Stimulated activated CD8-positive, alpha-beta memory T cell treated with anti-CD3 and anti-CD28 coated beads, Interleukin-15, amount 100 ng/mL, for 1 hour (primary cell): ENCODE data around the gene HOXC9.

Experiments used
- DNase-seq: peaks from one replicate; pipeline ENCODE4 v3.0.0-alpha.2; 2020; ENCODE audit warnings: low read depth

HOXC9 gene

DNA sequence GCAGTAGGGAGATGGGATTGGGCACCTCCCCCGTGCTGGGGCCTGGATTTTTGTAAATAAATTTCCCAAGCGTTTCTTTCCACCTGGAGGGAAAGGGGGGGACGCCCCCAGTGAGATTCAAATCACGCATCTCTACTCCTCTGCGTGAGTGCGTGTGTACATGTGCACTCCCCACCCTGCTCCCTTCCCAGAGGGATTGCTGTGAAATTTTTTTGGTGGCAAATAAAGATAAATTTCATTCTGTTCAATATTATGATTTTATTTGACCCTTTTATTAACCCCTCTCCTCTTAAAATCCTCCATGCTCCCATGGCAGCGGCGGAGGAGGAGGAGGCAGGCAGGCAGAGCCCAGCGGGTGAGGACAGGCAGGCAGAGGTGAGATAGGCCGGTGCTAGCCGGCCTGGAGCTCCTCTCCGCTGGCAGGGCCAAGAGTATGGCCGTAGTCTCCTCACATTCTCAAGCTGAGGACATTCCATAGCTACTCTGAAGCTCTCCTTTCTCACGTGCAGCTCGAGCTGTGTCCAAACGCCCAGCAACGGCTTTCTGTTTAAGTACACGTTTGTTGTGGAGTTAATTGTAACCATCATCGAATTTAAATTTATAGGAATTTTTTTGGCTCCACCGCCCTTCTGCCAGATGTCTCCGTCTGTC is 23.7 kb upstream of the HOXC9 start:
- no peak for DNase-seq

DNA sequence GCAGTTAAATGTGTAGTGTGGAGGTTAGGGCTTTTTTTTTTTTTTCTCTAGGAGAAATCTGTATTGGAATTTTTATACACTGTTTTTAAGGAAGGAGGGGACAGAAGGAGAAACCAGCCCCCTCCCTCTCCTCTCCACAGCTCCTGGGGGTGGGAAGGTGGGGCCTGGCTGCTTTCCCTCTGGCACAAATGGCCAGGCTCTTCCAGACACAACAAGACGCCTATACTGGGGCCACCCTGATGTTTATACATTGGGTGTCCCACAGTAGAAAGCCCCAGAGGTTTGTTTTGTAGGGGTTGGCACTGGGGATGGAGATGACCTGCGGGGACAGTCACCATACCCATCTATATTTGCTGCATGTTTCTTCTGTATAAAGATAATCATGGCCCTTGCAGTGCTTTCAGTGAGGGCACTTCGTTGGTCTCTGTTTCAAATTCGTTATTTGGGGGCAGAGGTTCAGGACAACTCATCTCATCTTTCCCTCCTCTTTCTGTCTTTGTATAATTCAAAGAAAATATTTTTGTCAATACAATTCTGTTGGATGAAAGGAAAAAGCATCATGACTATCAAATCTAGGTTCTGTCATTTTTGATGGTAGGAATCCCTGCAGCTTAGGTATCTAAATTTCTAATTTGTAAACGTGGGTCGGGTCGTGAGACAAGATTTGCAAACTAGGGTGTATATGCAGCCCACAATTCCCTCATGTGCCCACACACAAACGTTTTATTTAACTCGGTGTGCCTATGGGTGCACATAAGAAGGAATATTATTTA is 23.0 kb upstream of the HOXC9 start:
- DNase-seq: no peak

- DNase-seq: no peak
Observed at GRCh38 chr12:53977596-53978445, 22.1 kb upstream of the HOXC9 start.

- no peak for DNase-seq
Observed at GRCh38 chr12:53978477-53979356, 21.2 kb upstream of the HOXC9 start.

DNA sequence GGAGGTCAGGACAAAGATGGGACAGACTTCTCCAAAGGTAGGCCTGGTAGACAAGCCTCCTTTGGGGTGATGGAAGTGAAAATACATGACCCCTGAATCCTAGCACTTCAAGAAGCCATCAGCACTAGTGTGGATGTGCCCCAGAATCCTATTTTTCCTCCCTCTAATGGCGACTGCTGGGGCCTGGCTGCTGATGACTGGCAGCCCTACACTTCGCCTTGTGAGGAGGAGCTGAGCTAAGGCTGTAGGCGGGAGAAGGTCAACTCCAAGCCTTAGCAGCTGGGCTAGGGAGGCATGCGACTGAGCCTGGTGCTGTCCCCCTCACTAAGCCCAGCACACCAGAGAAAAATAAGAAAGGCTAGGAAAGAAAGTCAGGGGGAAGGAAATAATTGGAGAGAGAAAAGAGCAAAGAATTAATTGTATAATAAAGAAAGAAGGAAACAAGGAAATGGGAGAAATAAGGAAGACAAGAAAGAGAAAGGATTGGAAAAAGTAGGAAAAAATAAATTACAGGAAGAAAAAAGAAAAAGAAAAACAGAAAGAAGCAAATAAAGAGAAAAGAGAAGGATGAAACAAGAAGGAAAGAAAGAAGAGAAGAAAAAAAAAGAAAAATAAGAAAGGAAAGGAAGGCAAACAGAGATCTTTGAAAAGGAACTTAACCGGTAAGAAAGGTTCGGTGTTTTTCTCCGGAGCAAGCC is 19.7 kb upstream of the HOXC9 start:
- DNase-seq: no peak

DNA sequence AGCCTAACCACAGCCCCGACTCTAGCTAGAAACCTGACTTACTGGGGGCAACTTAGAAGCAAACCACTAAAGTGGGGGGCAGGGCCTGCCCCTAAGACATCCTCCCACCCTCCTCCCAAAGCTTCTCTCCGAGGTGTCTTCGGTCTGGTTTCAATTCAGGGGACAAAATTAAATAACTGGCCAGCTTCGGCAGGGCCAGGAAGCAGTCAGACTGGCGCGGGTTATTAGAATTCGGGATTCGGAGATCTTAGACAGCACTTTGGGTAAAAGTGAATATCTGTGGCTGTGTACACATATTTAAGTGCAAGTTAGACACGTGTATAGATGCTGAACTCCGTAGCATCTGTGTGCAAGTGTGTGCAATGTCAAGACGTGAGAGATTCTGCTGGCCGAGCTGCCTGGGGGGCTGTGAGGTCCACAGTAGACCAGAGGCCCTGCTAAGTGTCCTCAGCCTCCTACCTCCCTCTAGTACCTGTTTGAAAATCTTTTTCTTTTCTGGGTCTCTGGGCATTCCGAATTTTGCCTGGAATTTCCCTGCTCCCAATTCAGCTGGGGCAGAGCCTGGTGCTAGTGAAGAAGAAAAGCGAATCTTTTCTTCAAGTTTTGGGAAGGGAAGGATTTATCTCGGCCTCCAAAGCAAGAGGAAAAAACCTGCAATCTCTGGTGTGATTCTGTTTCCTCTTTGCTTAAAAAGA is 19.0 kb upstream of the HOXC9 start:
- no peak for DNase-seq

GRCh38 chr12:53981634-53982565 is 18.1 kb upstream of the HOXC9 start:
- DNase-seq: no peak

GRCh38 chr12:53982648-53983567 is 17.1 kb upstream of the HOXC9 start:
- no peak for DNase-seq

- no peak for DNase-seq
Observed at GRCh38 chr12:53983568-53983949, 16.4 kb upstream of the HOXC9 start.

DNA sequence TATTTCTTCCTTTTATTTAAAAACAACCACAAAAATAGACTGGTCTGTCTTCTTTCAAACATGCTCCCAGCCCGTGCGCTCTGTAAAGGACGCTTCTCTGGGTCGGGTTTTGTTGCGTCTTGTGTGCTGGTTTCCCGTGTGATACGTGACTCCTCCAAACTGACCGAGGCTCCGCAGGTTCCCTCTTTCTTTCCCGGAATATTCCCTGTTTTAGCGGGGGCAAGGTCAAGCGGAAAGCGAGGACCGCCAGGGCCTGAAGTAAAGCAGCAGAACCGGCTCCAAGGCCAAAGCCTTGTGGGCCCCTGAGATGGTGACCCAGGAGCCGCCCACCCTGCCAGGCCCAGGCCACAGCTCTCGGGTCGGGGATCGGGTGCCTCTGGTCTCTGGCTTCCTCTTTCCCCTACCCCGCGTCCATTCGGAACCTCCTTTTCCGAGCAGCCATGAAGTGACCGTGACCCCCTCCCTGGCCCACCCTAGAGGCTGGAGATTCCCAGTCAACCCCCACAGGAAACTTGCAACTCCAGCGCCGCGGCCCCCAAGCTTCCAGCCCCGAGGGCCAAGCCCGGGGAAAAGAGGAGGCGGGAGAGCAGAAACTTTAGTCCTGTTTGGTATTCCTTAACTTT is 15.9 kb upstream of the HOXC9 start:
- no peak for DNase-seq

- peak; percentile 54 for DNase-seq
Observed at GRCh38 chr12:53984901-53985691, 14.9 kb upstream of the HOXC9 start, which contains the start of gene HOXC10. HOXC10 (plus strand) TSS chr12:53985146; CDS start chr12:53985260, 114 bp downstream.

DNA sequence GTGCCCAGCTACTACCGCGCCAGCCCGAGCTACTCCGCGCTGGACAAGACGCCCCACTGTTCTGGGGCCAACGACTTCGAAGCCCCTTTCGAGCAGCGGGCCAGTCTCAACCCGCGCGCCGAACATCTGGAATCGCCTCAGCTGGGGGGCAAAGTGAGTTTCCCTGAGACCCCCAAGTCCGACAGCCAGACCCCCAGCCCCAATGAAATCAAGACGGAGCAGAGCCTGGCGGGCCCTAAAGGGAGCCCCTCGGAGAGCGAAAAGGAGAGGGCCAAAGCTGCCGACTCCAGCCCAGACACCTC is 14.3 kb upstream of the HOXC9 start:
- no peak for DNase-seq

DNA sequence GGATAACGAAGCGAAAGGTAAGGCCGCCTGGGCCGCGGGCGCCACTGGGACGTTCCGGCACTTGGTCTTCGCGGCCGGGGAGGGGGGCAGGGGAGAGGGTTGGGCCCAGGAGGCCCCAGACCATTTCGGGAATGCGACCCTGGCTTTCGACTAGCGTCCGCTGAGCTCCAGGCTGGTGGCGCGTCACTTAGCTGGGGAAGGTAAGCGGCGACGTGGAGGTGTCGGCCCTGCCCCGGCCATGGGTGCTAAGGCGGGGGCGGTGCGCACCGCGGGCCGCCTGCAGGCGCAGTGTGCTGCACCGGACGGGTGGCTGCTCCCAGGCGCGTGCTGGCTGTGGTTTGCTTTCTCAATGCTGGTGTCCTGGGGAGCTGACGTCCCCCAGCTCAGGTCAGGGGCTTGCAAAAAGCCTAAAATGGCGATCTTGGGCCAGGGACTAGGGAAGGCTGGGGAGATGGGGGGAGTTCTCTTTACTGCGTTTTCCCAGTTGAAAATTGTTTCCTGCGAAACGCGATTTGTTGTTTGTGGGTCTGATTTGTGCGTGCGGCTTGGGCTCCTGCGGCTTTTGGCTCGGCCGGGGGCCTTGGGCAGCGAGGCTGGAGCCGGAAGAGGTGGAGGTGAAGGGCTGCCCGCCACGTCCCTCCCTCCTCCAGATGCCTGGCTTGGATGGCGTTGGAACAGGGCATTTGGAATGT is 13.8 kb upstream of the HOXC9 start:
- no peak for DNase-seq

DNA sequence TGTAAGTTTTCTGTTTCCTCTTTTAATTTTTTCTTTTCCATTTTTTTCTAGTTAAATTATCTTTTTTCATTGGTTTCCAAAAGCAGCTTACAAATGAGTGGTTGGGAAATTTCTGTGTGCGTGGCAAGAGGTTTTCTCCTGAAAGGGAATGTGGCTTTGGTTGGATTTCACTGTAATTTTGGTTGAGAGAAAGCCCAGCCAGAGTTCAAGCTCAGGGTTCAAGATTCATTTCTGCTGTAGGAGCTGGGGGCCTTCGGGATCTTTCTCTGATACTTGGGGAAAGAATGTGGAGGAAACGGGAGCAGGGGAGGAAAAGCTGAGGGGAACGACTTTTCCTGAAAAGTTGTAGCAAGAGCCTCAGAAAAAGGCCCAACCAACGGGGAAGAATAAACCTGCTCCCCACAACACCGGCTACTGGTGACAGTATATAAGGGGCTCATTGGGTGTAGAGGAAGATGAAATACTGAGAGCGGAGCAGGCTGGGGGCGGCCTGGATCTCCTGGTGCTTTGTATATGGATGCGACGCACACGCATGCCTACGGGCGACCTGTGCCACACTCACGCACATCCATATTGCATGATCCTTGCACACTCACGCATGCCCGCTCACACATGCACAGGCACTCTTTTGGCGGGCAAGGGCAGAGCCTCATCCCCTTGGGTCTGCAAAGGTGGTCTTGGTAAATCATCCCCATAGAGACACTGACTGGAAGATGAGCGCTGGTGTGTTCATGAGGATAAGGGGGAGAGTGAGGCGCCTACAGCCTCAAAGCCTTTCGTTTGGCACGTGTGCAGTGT is 13.1 kb upstream of the HOXC9 start:
- no peak for DNase-seq

DNA sequence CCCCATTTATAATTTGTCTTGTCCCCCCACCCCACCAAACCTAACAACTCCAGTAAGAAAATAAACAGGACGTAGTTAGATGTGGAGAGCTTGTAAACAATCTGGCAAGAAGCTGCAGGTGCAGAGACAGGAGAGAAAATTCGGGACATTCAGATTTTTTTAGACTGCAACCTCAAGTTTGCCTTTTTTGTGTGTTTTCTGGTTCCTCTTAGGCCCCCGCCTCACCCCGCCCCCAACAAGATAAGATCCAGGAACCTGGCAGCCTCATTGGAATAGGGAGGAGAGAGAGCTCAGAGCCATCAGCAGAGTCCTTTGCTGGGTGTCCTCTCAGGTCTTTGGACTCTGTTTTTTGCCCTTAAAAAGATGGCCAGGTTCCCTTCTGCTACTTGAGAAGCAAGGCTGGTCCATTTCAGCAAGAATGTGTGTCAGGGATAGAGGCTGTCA is 12.2 kb upstream of the HOXC9 start:
- no peak for DNase-seq
